Fibroblast of peridontal ligament (primary cell): ENCODE data around the gene MTMR11.
A peak's percentile ranks its signal among the peaks of the same experiment; 100 is the strongest.
"Not testable (repeated sequence)": the region's sequence is repeated elsewhere in the genome, so short reads cannot be mapped to it uniquely, and the experiment has no call there.

Source experiments
- DNase-seq: peaks from one replicate; pipeline ENCODE4 v3.0.0-alpha.2; 2010; ENCODE audit errors: extremely low read depth

Gene MTMR11

GRCh38 chr1:149899460-149900284 is 37.0 kb downstream of the MTMR11 start, which contains the start of gene BOLA1:
TSS of gene BOLA1 (plus strand) at chr1:149899568. CDS start at chr1:149900060, 492 bp downstream.
- DNase-seq: peak; percentile 87

DNA sequence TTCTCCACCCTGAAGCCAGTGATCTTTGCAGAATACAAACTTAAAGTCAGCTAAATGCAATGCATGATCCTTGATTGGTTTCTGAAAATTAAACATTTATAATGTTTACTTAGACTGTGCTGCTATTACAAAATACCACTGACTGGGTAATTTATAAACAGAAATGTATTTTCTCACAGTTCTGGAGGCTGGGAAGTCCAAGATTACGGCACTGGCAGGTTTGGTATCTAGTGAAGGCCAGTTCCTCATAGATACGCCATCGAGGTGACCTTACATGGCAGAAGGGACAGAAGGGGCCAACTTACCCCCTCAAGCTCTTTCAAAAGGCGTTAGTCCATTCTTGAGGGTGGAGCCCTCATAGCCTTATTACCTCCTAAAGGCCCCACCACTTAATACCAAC is 40.1 kb downstream of the MTMR11 start:
- DNase-seq: no peak

DNA sequence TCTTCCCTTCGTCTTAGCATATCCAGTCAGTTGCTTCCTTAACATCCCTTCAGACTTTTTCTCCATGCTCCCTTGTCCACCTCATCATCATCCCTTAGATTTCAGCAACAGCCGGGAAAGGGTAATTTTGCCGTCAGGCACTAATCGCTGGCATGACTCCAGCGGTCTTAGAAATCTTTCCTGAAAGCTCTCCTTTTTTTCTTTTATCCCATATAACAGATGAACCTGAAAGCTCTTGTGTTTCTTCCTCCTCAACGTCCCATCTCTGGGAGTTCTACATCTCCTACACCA is 47.7 kb downstream of the MTMR11 start:
- DNase-seq: no peak

- peak; percentile 90 for DNase-seq
Measured at GRCh38 chr1:149888247-149888998, 48.3 kb downstream of the MTMR11 start.

DNA sequence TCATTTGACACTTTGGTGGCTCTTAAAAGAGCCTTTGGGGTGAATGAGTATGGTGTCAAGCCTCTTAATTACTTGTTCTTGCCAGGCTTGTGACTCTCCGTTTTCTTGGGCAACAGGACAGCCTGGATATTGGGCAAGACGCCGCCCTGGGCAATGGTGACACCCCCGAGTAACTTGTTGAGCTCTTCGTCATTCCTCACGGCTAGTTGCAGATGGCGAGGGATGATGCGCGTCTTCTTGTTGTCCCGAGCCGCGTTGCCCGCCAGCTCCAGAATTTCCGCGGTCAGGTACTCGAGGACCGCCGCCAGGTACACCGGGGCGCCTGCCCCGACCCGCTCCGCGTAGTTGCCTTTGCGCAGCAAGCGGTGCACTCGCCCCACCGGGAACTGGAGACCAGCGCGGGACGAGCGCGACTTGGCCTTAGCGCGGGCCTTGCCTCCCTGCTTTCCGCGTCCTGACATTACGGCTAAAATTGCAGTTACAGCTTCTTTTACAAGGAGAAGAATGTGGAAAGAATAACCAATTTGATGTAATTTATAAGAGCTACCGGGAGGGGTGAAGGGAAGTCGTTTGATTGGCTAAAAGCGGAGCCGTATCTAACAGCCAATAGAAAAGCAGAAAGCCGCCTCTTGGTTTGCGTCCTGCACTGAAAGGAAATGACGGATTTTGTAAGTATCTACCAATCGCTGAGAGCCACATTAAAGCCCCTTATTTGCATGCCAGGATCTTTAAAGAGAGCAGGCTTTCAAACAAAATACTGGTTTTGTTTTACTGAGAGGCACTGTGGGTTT is 49.0 kb downstream of the MTMR11 start:
- peak; percentile 100 for DNase-seq

DNA sequence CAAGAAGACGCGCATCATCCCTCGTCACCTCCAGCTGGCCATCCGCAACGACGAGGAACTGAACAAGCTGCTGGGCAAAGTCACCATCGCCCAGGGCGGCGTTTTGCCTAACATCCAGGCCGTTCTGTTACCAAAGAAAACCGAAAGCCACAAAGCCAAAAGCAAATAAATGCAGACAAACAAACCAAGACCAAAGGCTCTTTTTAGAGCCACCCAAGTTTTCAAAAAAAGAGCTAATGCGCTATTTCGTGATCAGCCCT is 49.6 kb downstream of the MTMR11 start:
- DNase-seq: not testable (repeated sequence)

DNA sequence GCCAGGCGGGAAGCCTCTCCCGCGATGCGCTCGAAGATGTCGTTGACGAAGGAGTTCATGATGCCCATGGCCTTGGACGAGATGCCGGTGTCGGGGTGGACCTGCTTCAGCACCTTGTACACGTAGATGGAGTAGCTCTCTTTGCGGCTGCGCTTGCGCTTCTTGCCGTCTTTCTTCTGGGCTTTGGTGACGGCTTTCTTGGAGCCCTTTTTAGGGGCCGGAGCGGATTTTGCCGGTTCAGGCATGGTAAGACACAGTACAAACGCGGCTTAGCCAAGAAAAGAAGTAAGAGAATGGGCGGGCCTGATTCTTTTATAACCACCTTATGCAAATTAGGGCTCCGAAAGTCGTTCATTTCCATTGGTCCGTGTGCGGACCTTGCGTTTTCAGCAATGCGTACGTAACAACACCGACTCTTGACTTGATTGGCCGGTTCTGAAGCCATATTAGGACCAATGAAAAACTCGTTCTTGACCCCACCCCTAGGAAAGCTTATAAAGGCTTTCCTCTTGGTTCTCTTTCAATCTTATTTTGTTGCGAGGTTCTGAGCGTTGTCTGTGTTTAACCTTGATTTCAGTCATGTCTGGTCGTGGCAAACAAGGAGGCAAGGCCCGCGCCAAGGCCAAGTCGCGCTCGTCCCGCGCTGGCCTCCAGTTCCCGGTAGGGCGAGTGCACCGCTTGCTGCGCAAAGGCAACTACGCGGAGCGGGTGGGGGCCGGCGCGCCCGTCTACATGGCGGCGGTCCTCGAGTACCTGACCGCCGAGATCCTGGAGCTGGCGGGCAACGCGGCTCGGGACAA is 50.1 kb downstream of the MTMR11 start:
- DNase-seq: peak; percentile 100

DNA sequence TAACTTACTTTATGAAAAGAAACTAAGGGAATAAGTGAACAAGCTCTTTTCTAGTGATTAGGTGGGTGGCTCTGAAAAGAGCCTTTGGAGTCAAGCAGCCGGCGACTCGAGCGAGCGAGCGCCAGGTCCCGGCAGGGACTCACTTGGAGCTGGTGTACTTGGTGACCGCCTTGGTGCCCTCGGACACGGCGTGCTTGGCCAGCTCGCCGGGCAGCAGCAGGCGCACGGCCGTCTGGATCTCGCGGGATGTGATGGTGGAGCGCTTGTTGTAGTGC is 50.6 kb downstream of the MTMR11 start:
- peak; percentile 32 for DNase-seq

- DNase-seq: peak; percentile 79
Measured at GRCh38 chr1:149885339-149886120, 51.1 kb downstream of the MTMR11 start.

DNA sequence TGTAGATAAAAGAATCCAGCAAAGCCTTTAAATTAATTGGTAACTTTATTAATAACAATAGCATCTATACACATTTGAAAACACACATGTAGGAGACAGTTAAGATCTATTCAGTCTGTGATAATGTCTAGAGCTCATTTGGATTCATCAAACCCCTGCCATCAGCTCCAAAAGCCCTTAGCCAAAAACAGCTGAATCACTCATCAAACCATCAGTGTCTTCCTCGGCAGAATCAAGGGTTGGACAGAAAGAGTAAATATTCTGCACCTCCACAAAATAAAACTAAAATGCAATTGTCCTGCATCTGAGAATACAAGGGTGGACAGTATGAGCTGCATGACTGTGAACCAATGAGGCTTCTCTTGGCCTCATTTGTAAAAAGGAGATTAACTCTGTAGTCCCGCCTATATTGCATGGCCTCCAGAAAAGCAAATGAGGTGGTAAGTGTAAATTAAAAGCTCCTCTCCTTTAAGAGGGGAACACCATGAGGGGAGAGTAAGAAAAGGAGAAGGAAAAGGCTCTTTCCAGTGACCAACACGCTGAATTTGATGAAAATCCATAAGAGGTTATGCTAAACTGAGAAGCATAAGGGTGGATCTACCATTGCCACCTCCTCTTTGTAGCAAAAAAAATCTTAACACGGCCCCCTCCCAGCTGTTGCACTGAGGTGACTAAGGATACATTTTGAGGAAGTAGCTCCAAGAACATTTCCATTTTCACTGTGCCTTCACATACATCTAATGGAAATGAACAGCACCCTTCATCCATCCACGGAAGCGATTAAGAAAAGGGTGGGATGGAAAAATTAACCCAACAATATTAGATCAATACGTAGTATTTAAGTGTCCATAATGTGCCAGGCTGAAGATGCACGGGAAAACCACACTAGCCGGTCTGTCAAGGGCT is 52.0 kb downstream of the MTMR11 start:
- DNase-seq: peak; percentile 31

GRCh38 chr1:149883598-149884247 is 53.0 kb downstream of the MTMR11 start:
- DNase-seq: no peak

DNA sequence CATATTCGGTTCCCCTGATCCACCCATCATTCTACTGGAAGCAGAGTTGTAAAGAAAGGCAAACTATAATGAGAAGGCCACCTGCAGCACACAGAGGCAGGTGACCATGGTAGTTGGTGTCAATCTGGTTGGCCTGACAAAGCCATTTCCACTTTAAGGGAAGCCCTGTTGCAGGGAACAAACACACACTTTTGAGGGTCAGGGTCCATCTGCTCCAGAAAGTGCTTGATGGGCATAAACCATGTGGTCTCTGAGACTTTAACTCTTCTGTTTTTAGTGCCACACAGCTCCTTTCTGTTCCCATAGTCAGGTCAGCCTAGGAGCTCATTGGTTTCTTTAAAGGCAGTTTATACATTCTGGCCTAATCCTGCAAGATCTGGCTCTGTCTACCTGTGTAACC is 54.8 kb downstream of the MTMR11 start:
- DNase-seq: no peak

- DNase-seq: no peak
Measured at GRCh38 chr1:149879556-149879955, 57.1 kb downstream of the MTMR11 start.
